NK-92 treated with Interleukin-12 subunit alpha and Interleukin-12 subunit beta, amount 100 ng/mL, for 24 hours (cell line): ENCODE data around the gene ZFHX3.

Experiments
- DNase-seq: peaks from one replicate; lab custom pipeline; 2025; lab: John Stamatoyannopoulos, UW

Gene ZFHX3

GRCh38 chr16:72793017-72793416 is 254.9 kb downstream of the ZFHX3 start:
- DNase-seq = no peak

GRCh38 chr16:72791786-72792185 is 256.1 kb downstream of the ZFHX3 start:
- DNase-seq = no peak

GRCh38 chr16:72789921-72790320 is 258.0 kb downstream of the ZFHX3 start:
- no peak for DNase-seq

- no peak for DNase-seq
These were observed 258.5 kb downstream of the ZFHX3 start for GRCh38 chr16:72789465-72789864.

GRCh38 chr16:72788269-72788809 is 259.6 kb downstream of the ZFHX3 start:
- DNase-seq = no peak

GRCh38 chr16:72787514-72788268 is 260.2 kb downstream of the ZFHX3 start:
- no peak for DNase-seq

GRCh38 chr16:72787130-72787513 is 260.8 kb downstream of the ZFHX3 start:
- DNase-seq = no peak

GRCh38 chr16:72786606-72787005 is 261.3 kb downstream of the ZFHX3 start:
- no peak for DNase-seq

GRCh38 chr16:72785886-72786285 is 262.0 kb downstream of the ZFHX3 start:
- DNase-seq = no peak

GRCh38 chr16:72785171-72785570 is 262.8 kb downstream of the ZFHX3 start:
- DNase-seq = no peak

GRCh38 chr16:72783716-72784318 is 264.1 kb downstream of the ZFHX3 start:
- no peak for DNase-seq

GRCh38 chr16:72769876-72770275 is 278.1 kb downstream of the ZFHX3 start:
- DNase-seq = no peak

GRCh38 chr16:72768591-72768990 is 279.3 kb downstream of the ZFHX3 start:
- no peak for DNase-seq

- DNase-seq = no peak
These were observed 281.4 kb downstream of the ZFHX3 start for GRCh38 chr16:72766506-72766905.

GRCh38 chr16:72764015-72764654 is 283.8 kb downstream of the ZFHX3 start:
- DNase-seq = no peak

GRCh38 chr16:72760581-72760980 is 287.3 kb downstream of the ZFHX3 start:
- no peak for DNase-seq

- no peak for DNase-seq
These were observed 294.0 kb downstream of the ZFHX3 start for GRCh38 chr16:72753881-72754280.

- no peak for DNase-seq
These were observed 295.8 kb downstream of the ZFHX3 start for GRCh38 chr16:72752004-72752695.

GRCh38 chr16:72751076-72751475 is 296.9 kb downstream of the ZFHX3 start:
- DNase-seq = no peak

GRCh38 chr16:72749091-72749490 is 298.8 kb downstream of the ZFHX3 start:
- no peak for DNase-seq

GRCh38 chr16:72744076-72744793 is 303.7 kb downstream of the ZFHX3 start:
- no peak for DNase-seq
